Measurements from ENCODE around the gene NUTM1. TPM values are rescaled to one million over a fixed set of nuclear protein-coding genes. Genes with fewer than 3 reads are reported as not detected.

The NUTM1 gene
- total and polyA plus RNA-seq, 7 donors = 0.01 TPM; not detected in 6

- Histone ChIP-seq H3K27me3 (ENCODE audit: insufficient read depth in 3 of 3, low read length in 2 of 3) (no peaks in the 10 kb centered on the region), H3K4me1 (no peaks in the 10 kb centered on the region), H3K27ac (no peak overlapping the region), H3K9me3 (no peaks in the 10 kb centered on the region), H3K36me3 (ENCODE audit: insufficient read depth in 1 of 2, low read depth in 1 of 2) (peaks cover 0 to 57% of the 10 kb centered on the region in 2 donors), H3K4me3 (no peak overlapping the region)
- no peak for TF ChIP-seq CTCF (IDR thresholded peaks at IDR 0.05)
- intact Hi-C loops (cut with DNase I) = no loop called here
- WGBS, 3 donors = 93 to 100% (median 95%) methylated on average over 1 of the region's 1 CpG
- DNase-seq (no peak), ATAC-seq (no peak)
These were observed 17.2 kb downstream of the NUTM1 start for GRCh38 chr15:34360298-34360697.

GRCh38 chr15:34361278-34361677 lies 18.2 kb downstream of the NUTM1 start:
- DNase-seq (no peak), ATAC-seq (peak in 2 of 4 donors; percentile 38 to 58)
- no peaks in the 10 kb centered on the region for H3K9me3 ChIP-seq
- no peak overlapping the region for H3K27ac ChIP-seq
- H3K4me3 ChIP-seq = no peak overlapping the region
- WGBS, 3 donors = 28 to 50% (median 36%) methylated on average over 7 of the region's 7 CpGs
- H3K36me3 ChIP-seq (ENCODE audit: insufficient read depth in 1 of 2, low read depth in 1 of 2) = peaks cover 0 to 57% of the 10 kb centered on the region in 2 donors
- peaks cover 8% of the 10 kb centered on the region for H3K4me1 ChIP-seq
- H3K27me3 ChIP-seq (ENCODE audit: insufficient read depth in 3 of 3, low read length in 2 of 3) = no peaks in the 10 kb centered on the region
- no peak for TF ChIP-seq CTCF (IDR thresholded peaks at IDR 0.05)
- intact Hi-C loops (cut with DNase I) = no loop called here

GRCh38 chr15:34362047-34362773 lies 19.1 kb downstream of the NUTM1 start:
- no peak overlapping the region for H3K4me3 ChIP-seq
- 82 to 90% (median 82%) methylated on average over 10 of the region's 10 CpGs for WGBS, 3 donors
- no peaks in the 10 kb centered on the region for H3K9me3 ChIP-seq
- no peak overlapping the region for H3K27ac ChIP-seq
- intact Hi-C loops (cut with DNase I) = no loop called here
- no peak for TF ChIP-seq CTCF (IDR thresholded peaks at IDR 0.05)
- peaks cover 0 to 51% of the 10 kb centered on the region in 2 donors for H3K36me3 ChIP-seq (ENCODE audit: insufficient read depth in 1 of 2, low read depth in 1 of 2)
- H3K4me1 ChIP-seq = peaks cover 9% of the 10 kb centered on the region
- DNase-seq (no peak), ATAC-seq (no peak)
- H3K27me3 ChIP-seq (ENCODE audit: insufficient read depth in 3 of 3, low read length in 2 of 3) = no peaks in the 10 kb centered on the region

GRCh38 chr15:34364041-34364440 lies 20.9 kb downstream of the NUTM1 start:
- Histone ChIP-seq H3K4me1 (peaks cover 9% of the 10 kb centered on the region), H3K9me3 (no peaks in the 10 kb centered on the region), H3K27ac (no peak overlapping the region), H3K4me3 (no peak overlapping the region), H3K27me3 (ENCODE audit: insufficient read depth in 3 of 3, low read length in 2 of 3) (no peaks in the 10 kb centered on the region), H3K36me3 (ENCODE audit: insufficient read depth in 1 of 2, low read depth in 1 of 2) (peaks cover 0 to 35% of the 10 kb centered on the region in 2 donors)
- DNase-seq (no peak), ATAC-seq (no peak)
- intact Hi-C loops (cut with DNase I) = no loop called here
- TF ChIP-seq CTCF (IDR thresholded peaks at IDR 0.05) = no peak
- WGBS, 3 donors = 92 to 99% (median 96%) methylated on average over 8 of the region's 8 CpGs

All from psoas muscle (tissue), 8 donors.